MCF 10A (cell line): ENCODE measurements around the gene RAB31. TPM values are rescaled to one million over a fixed set of nuclear protein-coding genes. Genes with fewer than 3 reads are reported as not detected.

ENCODE experiments used
- BruUV-seq: library from RNA; stranded (reverse); fragments of 400-500 nt; replicated peaks from 2 replicates; lab custom pipeline; 2021; lab: Mats Ljungman, UMichigan
- CTCF ChIA-PET: fragments of 300-600 bp; sonication (Branson Sonifier 250); formaldehyde crosslinking; extraction: SDS; loops from one replicate; lab custom pipeline; 2021; ENCODE audit warnings: antibody characterized with exemption, inconsistent platforms; lab: Yijun Ruan, JAX
- POLR2A ChIA-PET: fragments of 300-600, 350-650 bp; sonication (Branson Sonifier 250); formaldehyde crosslinking; extraction: SDS; loops from one replicate; lab custom pipeline; 2020; ENCODE audit warnings: antibody characterized with exemption, inconsistent platforms; lab: Yijun Ruan, JAX
- DNase-seq: peaks from one replicate; pipeline ENCODE4 v3.0.0-alpha.2; 2018; ENCODE audit not compliant: unreplicated experiment
- H3K27ac Mint-ChIP-seq: one replicate; pipeline ENCODE4 v1.8.0; 2022; ENCODE audit warnings: mild to moderate bottlenecking, low read depth, mixed read lengths; ENCODE audit not compliant: unreplicated experiment
- H3K27me3 Mint-ChIP-seq: one replicate; pipeline ENCODE4 v1.8.0; 2022; ENCODE audit warnings: mixed read lengths; ENCODE audit not compliant: insufficient read depth, unreplicated experiment
- H3K36me3 Mint-ChIP-seq: one replicate; pipeline ENCODE4 v1.8.0; 2022; ENCODE audit warnings: mild to moderate bottlenecking, moderate library complexity, mixed read lengths; ENCODE audit not compliant: insufficient read depth, unreplicated experiment
- H3K4me1 Mint-ChIP-seq: one replicate; pipeline ENCODE4 v1.8.0; 2022; ENCODE audit warnings: mixed read lengths; ENCODE audit not compliant: insufficient read depth, unreplicated experiment
- H3K4me3 Mint-ChIP-seq: one replicate; pipeline ENCODE4 v1.8.0; 2022; ENCODE audit warnings: mild to moderate bottlenecking, moderate library complexity, mixed read lengths; ENCODE audit not compliant: unreplicated experiment
- H3K9me3 Mint-ChIP-seq: one replicate; pipeline ENCODE4 v1.8.0; 2022; ENCODE audit warnings: mixed read lengths; ENCODE audit not compliant: unreplicated experiment
- CTCF ChIP-seq: fragments of 200-600 bp; IDR thresholded peaks from one replicate; pipeline ENCODE4 v1.8.0; 2022; ENCODE audit warnings: antibody characterized with exemption, mild to moderate bottlenecking; ENCODE audit not compliant: unreplicated experiment
- intact Hi-C: fragments of 100-400 bp; cut with micrococcal nuclease; formaldehyde crosslinking; loops from 2 replicates; pipeline ENCODE4 v1.14.1; 2022
- total RNA-seq: library from RNA; stranded (reverse); gene quantifications from 2 replicates; pipeline ENCODE4 v1.2.3, GENCODE V29; 2022

The RAB31 gene
- total RNA-seq, 1 experiment from 2014 or later, result 6.1 TPM

- Mint-ChIP-seq H3K27ac (no peak overlapping the region), H3K36me3 (no peaks in the 10 kb centered on the region), H3K4me3 (no peak overlapping the region), H3K4me1 (peaks cover 8% of the 10 kb centered on the region), H3K9me3 (no peaks in the 10 kb centered on the region), H3K27me3 (no peaks in the 10 kb centered on the region)
- intact Hi-C loops, result loop anchor here (10.0 kb wide), 3 partner anchors 136 to 296 kb away; partner anchors contain the start of gene PPP4R1
- DNase-seq, result peak; percentile 17
- no TSS peak for BruUV-seq
- CTCF ChIA-PET, result no interaction called here
- POLR2A ChIA-PET, result interaction anchor here (0.6 kb wide), 1 partner anchor 41 kb away, joined by 3 read pairs; no protein-coding TSS in a partner anchor
- no peak for TF ChIP-seq CTCF
These were observed 202.6 kb downstream of the RAB31 start for GRCh38 chr18:9910661-9911060.

- H3K36me3 Mint-ChIP-seq, result no peaks in the 10 kb centered on the region
- no peaks in the 10 kb centered on the region for H3K9me3 Mint-ChIP-seq
- DNase-seq, result no peak
- H3K27ac Mint-ChIP-seq, result no peak overlapping the region
- BruUV-seq, result no TSS peak
- H3K27me3 Mint-ChIP-seq, result no peaks in the 10 kb centered on the region
- ChIA-PET POLR2A (interaction anchor here (0.7 kb wide), 1 partner anchor 339 kb away, joined by 3 read pairs; no protein-coding TSS in a partner anchor), CTCF (no interaction called here)
- H3K4me3 Mint-ChIP-seq, result no peak overlapping the region
- intact Hi-C loops, result loop anchor here (10.0 kb wide), 3 partner anchors 136 to 296 kb away; partner anchors contain the start of gene PPP4R1
- TF ChIP-seq CTCF, result no peak
- H3K4me1 Mint-ChIP-seq, result peaks cover 8% of the 10 kb centered on the region
These were observed 203.1 kb downstream of the RAB31 start for GRCh38 chr18:9911226-9911625.

Other genes with a start within 250 kb of the RAB31 start
- 47.0 and 47.9 TPM in 2 replicates for gene RALBP1, start 232.8 kb upstream of the RAB31 start, total RNA-seq
- 88.0 and 109 TPM in 2 replicates for gene PPP4R1, start 93.7 kb upstream of the RAB31 start, total RNA-seq
- gene TXNDC2, start 177.7 kb downstream of the RAB31 start, total RNA-seq, result not detected in 2 replicates
- 247 and 286 TPM in 2 replicates for gene VAPA, start 205.7 kb downstream of the RAB31 start, total RNA-seq